Measurements from ENCODE around the gene PRAMEF12.
"Not testable (repeated sequence)": the region's sequence is repeated elsewhere in the genome, so short reads cannot be mapped to it uniquely, and the experiment has no call there.

Gene PRAMEF12

GRCh38 chr1:12773438-12773837 is at the start of gene PRAMEF12:
TSS of gene PRAMEF12 (plus strand) at chr1:12773738. CDS start at chr1:12774868, 1,130 bp downstream.
- DNase-seq (ENCODE audit: low read depth, low spot score) = no peak

DNA sequence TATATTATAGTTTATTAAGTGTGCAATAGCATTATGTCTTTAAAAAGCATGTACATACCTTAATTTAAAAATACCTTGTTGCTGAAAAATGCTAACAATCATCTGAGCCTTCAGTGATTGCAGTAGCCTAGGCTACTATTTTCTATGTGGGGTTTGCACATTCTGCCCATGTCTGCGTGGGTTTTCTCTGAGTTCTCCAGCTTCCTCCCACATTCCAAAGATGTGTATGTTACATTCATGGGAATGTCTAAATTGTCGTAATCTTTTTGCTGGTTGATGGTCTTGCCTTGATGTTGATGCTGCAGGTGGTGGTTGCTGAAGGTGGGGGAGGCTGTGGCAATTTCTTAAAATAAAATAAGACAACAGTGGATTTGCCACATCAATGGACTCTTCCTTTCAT is 45.1 kb upstream of the PRAMEF12 start:
- DNase-seq (ENCODE audit: low read depth, low spot score) = no peak

- no peak for DNase-seq (ENCODE audit: low read depth, low spot score)
These were observed 43.4 kb upstream of the PRAMEF12 start for GRCh38 chr1:12730156-12730555.

DNA sequence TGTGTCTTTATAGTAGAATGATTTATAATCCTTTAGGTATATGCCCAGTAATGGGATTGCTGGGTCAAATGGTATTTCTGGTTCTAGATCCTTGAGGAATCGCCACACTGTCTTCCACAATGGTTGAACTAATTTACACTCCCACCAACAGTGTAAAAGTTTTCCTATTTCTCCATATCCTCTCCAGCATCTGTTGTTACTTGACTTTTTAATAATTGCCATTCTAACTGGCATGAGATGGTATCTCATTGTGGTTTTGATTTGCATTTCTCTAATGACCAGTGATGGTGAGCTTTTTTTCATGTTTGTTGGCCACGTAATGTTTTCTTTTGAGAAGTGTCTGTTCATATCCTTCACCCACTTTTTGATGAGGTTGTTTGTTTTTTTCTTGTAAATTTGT is 42.5 kb upstream of the PRAMEF12 start:
- DNase-seq (ENCODE audit: low read depth, low spot score) = not testable (repeated sequence)

DNA sequence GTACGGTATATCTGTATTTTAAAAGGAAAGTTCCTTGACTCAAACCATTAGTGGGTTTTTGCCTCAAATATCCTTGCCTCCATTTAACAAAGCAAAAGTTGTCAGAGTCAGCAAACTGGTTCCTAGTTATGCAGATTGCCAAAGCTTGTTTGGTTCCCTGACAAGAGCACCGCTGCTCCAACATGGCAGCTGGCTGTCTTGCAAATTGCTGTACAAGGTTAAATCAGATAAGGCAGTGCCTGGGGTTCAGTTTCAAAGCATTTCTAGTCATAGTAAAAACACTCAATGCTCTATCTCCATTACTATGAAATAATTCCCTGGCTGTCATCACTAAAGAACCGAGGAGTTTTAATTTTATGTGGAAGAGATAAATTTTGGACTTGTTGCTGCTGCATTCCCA is 38.9 kb upstream of the PRAMEF12 start:
- no peak for DNase-seq (ENCODE audit: low read depth, low spot score)

DNA sequence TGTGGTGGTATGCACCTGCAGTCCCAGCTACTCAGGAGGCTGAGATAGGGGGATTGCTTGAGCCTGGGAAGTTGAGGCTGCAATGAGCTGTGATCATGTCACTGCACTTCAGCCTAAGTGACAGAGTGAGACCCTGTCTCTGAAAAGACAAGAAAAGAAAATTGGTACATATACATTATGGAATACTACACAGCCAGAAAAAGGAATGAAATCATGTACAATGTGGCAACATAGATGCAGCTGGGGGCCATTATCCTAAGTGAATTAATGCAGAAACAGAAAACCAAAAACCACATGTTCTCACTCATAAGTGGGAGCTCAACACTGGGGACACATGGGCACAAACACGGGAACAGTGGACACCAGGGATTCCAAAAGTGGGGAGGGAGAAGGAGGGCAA is 34.6 kb upstream of the PRAMEF12 start:
- no peak for DNase-seq (ENCODE audit: low read depth, low spot score)

DNA sequence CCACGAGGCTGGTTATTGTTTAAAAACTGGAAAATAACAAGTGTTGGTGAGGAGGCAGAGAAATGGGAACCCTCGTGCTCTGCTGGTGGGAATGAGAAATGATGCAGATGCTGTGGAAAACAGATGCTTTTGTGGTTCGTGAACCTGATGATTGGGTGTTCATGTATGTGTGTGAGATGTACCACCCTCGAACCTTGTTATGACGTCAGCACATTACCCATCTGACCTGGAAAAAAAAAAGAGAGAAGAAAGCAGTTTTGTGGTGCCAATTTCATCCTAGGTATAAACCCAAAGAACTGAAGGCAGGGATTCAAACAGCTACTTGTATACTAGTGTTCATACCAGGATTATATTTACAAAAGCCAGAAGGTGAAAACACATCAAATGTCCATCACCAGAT is 33.9 kb upstream of the PRAMEF12 start:
- DNase-seq (ENCODE audit: low read depth, low spot score) = no peak

GRCh38 chr1:12741946-12742345 is 31.6 kb upstream of the PRAMEF12 start:
- no peak for DNase-seq (ENCODE audit: low read depth, low spot score)

DNA sequence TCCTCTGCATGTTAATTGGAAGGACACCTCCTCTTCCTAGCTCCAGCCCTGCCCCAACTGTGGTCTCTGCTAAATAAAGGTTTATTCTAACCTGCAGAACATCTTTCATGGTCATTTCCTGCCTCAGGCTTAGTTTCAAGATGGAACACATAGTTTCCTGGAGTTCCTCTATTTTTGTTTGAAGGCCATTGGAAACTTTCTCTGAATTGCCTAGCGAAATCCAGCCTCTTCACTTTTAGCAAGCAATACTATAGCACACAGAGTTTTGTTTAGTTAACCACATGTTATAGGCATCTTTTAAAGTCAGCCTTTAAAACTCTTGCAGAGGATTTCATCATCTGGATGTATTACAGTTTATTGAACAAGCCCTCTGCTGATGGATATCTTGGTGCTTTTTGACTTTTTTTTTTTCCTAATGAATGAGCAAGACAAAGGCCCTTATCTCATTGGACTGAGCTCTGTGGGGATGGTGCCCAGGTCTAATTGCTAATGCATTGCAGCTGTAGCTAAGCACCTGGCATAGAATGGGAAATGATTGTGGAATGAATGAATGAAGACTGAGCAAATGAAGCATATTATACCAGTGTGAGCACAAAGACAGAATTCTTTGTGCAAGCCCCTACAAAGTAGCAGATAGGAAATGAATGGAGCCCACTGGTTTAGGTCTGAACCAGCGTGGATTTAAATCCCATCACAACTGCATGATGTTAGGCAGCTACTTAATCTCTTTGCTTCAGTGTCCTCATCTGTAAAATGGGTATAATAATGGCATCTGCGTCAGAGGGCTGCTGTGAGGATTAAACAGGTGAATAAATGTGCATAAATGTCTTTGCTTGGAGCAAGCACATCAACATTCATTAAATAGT is 28.2 kb upstream of the PRAMEF12 start:
- no peak for DNase-seq (ENCODE audit: low read depth, low spot score)

GRCh38 chr1:12745992-12746323 is 27.6 kb upstream of the PRAMEF12 start, which contains the start of gene CFAP107:
TSS of gene CFAP107 (plus strand) at chr1:12746200. CDS start at chr1:12746431, 231 bp downstream.
- DNase-seq (ENCODE audit: low read depth, low spot score) = no peak

GRCh38 chr1:12748778-12749355 is 24.7 kb upstream of the PRAMEF12 start:
- DNase-seq (ENCODE audit: low read depth, low spot score) = no peak

GRCh38 chr1:12754738-12755137 is 18.8 kb upstream of the PRAMEF12 start:
- no peak for DNase-seq (ENCODE audit: low read depth, low spot score)

DNA sequence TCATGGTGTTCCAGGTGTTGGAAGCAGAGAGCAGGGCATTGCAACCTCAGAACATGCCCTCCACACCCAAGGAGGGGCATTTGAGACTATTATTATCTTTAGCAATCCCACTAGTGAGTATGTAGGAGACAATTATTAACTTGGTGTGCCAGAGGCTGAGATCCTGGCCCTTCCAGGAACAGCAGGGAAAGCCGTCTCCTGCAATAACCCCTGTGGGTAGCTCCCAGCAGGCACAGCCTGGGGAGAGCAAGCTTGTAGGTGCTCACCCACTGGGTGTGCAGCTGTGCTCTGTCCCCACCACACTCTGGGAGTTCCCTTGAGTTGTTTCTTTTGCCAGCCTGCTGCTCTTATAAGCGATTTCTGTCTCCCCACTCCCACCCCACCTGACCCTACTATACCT is 17.3 kb upstream of the PRAMEF12 start:
- DNase-seq (ENCODE audit: low read depth, low spot score) = no peak

DNA sequence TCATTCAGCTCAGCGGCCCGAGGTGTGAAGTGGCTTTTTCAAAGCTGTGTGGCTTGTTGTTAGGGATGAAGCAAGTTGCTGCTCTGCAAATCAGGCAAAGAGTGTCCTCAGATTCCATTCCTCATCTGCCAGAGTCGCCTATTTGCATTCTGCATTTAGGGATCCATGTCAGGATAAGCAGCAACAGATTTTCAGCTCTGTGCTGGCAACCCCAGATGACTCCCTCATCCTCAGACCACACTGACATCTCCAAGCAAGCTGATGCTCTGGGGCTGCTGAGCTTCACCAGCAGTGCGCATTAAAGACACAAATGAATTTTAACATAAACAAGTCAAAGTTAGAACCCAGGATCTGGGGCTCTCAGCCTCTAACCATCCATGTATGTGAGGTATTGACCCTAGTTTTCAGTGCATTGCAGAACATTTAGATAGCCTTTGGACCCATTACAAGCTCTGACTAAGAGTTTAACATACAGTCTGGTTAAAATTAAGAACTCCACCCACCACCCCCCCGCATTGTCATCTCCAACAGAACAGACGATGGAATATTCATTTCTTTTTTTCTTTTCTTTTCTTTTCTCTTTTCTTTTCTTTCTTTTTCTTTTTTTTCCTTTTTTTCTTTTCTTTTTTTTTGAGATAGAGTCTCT is 16.6 kb upstream of the PRAMEF12 start:
- DNase-seq (ENCODE audit: low read depth, low spot score) = no peak

DNA sequence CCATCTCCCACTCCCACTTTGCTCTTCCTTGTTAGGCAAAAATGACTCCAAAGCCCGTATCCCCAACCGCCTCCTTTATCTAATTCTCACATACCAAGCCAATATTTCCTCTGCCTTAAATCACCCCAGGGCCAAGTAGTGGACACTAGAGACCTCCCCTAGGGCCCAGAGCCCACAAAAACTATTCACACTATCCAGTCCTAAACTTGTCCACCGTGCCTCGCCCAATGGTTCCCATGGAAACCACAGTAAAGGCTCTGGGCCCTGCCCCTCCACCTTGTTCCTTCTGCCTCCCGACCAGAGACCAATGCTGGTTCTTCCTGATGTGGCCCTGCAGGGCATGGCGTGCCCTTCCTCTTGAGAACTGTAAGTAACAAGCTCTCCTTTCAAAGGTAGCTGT is 15.7 kb upstream of the PRAMEF12 start:
- DNase-seq (ENCODE audit: low read depth, low spot score) = no peak

DNA sequence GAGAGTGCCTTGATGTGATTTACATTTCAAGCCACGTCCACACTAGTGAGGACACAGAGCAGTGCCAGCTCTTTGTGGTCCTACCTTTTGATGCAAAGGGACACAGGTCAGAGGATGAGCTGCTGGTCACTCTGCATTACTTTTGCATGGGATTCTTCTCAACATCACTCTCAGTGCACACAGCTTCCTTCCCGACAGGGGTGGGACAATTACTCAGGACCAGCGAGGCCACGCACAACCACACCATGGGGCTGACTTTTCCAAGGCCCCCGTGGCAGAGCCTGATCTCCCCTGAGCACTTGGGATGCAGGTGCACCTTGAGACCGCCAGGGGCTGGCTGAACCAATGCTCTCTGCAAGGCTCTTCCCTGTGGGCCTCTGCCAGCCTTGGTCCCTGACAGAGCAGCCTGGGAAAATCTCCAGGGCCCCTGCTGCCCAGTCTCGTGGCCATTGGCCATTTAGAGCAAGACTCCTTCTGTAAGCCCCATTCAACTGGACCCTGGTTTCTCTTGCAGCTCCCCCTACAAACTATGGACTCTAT is 13.2 kb upstream of the PRAMEF12 start:
- DNase-seq (ENCODE audit: low read depth, low spot score) = no peak

GRCh38 chr1:12761781-12762180 is 11.8 kb upstream of the PRAMEF12 start:
- no peak for DNase-seq (ENCODE audit: low read depth, low spot score)

- DNase-seq (ENCODE audit: low read depth, low spot score) = no peak
These were observed 10.8 kb upstream of the PRAMEF12 start for GRCh38 chr1:12762766-12763165.

DNA sequence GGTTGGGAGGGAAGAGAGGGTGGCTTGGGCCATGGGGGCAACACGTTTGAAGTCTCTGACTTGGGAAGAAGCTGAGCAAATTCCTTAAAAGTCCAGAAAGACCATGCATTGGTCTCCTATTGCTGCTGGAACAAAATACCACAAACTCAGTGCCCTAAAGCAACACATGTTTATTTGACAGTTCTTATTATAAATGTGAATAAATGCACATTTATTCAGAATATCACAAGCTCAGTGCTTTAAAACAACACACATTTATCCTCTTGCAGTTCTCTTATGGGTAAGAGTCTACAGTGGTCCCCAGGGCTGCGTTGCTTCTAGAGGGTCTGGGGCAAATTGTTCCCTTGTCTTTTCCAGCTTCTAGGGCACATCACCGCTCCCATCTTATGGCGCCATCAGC is 10.1 kb upstream of the PRAMEF12 start:
- no peak for DNase-seq (ENCODE audit: low read depth, low spot score)

GRCh38 chr1:12764016-12764415 is 9.5 kb upstream of the PRAMEF12 start:
- no peak for DNase-seq (ENCODE audit: low read depth, low spot score)

DNA sequence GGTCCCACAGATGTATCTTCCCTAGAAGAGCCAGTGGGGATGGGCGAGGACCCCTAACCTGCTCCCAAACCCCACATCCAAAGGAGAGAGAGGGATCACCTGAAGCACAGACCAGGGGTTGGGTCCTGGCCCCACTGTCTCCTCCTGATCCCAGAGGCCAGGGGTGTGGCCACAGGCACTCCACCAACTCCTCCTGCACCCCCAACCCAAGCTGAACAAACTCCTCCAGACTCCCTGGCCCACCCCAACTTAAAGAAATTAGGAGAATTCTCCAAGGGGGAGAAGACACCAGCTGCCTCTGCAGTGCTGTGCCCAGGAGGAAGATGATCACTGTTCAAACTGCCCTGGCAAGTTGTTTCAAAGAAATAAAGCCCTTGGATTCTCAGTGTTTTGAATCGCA is 4.5 kb upstream of the PRAMEF12 start:
- no peak for DNase-seq (ENCODE audit: low read depth, low spot score)

DNA sequence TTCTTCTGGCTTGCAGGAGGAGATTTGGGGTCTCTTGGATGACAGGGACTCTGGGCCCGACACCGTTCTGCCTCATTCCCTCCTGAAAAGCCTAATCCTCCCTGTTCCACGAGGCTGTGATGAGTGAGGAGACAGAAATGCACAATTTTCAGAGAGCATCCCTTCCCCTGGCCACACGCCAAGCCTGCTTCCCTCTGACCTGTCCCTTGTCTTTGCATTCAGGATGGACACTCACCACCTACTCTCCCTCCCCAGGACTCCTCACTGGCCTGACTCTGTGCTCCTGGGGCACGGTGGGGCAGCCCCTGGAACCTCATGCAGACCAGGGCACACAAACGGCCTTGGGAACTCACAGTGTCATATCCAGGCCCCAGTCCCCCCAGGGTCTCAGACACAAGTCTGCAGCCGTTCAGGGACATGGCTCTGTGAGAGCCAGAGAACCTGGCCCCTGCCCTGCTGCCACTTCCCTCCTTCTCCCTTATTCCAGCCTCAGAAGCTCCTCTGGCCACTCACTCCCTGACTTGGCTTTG is 3.5 kb upstream of the PRAMEF12 start:
- DNase-seq (ENCODE audit: low read depth, low spot score) = no peak

Data from iPS DF 19.7 (cell line).